Measurements from ENCODE around the gene AMFR.

The AMFR gene

GRCh38 chr16:56362057-56362655 lies 63.2 kb downstream of the AMFR start:
- DNase-seq (ENCODE audit: extremely low read depth, low read depth): no peak
- TF ChIP-seq, protein P1, sequence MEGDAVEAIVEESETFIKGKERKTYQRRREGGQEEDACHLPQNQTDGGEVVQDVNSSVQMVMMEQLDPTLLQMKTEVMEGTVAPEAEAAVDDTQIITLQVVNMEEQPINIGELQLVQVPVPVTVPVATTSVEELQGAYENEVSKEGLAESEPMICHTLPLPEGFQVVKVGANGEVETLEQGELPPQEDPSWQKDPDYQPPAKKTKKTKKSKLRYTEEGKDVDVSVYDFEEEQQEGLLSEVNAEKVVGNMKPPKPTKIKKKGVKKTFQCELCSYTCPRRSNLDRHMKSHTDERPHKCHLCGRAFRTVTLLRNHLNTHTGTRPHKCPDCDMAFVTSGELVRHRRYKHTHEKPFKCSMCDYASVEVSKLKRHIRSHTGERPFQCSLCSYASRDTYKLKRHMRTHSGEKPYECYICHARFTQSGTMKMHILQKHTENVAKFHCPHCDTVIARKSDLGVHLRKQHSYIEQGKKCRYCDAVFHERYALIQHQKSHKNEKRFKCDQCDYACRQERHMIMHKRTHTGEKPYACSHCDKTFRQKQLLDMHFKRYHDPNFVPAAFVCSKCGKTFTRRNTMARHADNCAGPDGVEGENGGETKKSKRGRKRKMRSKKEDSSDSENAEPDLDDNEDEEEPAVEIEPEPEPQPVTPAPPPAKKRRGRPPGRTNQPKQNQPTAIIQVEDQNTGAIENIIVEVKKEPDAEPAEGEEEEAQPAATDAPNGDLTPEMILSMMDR (IDR thresholded peaks at IDR 0.05; ENCODE audit: low read depth, low read length, missing control alignments): no peak
- no peak overlapping the region for H3K4me3 ChIP-seq (replicated peaks; ENCODE audit: low read depth, low read length)

- TF ChIP-seq, protein P1 (IDR thresholded peaks at IDR 0.05; ENCODE audit: low read depth, low read length, missing control alignments): no peak
- DNase-seq (ENCODE audit: extremely low read depth, low read depth): no peak
- H3K4me3 ChIP-seq (replicated peaks; ENCODE audit: low read depth, low read length): no peak overlapping the region
Observed at GRCh38 chr16:56360117-56361008, 65.0 kb downstream of the AMFR start.

- DNase-seq (ENCODE audit: extremely low read depth, low read depth): no peak
- no peak overlapping the region for H3K4me3 ChIP-seq (replicated peaks; ENCODE audit: low read depth, low read length)
- TF ChIP-seq, protein P1 (IDR thresholded peaks at IDR 0.05; ENCODE audit: low read depth, low read length, missing control alignments): no peak
Observed at GRCh38 chr16:56357765-56358322, 67.5 kb downstream of the AMFR start.

DNA sequence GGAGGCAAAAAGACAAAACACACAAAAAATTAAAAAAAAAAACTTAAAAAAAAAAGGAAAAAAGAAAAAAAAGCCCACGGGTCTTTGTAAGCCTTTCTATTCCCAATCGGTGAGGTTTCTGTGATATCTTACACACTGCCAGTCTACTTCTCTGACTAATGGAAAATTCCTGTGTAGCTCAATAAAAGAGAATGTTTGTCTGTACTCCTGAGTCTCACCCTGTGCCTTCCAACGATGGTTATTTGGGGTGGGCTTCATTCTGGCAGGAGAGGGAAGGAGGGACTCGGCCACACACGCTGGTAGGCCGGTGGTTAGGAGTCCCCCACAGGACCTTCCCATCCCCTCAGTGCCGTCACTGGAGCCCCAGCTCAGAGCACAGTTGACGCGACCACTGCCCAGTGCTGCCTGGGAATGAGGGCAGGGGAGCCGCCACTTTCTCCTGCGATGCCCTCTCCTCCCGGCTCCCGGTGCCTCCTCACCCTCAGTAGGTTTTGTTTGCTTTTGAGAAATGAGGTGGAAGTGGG lies 68.0 kb downstream of the AMFR start:
- TF ChIP-seq, protein P1 (IDR thresholded peaks at IDR 0.05; ENCODE audit: low read depth, low read length, missing control alignments): no peak
- DNase-seq (ENCODE audit: extremely low read depth, low read depth): no peak
- peak overlapping the region; percentile 29 for H3K4me3 ChIP-seq (replicated peaks; ENCODE audit: low read depth, low read length)

DNA sequence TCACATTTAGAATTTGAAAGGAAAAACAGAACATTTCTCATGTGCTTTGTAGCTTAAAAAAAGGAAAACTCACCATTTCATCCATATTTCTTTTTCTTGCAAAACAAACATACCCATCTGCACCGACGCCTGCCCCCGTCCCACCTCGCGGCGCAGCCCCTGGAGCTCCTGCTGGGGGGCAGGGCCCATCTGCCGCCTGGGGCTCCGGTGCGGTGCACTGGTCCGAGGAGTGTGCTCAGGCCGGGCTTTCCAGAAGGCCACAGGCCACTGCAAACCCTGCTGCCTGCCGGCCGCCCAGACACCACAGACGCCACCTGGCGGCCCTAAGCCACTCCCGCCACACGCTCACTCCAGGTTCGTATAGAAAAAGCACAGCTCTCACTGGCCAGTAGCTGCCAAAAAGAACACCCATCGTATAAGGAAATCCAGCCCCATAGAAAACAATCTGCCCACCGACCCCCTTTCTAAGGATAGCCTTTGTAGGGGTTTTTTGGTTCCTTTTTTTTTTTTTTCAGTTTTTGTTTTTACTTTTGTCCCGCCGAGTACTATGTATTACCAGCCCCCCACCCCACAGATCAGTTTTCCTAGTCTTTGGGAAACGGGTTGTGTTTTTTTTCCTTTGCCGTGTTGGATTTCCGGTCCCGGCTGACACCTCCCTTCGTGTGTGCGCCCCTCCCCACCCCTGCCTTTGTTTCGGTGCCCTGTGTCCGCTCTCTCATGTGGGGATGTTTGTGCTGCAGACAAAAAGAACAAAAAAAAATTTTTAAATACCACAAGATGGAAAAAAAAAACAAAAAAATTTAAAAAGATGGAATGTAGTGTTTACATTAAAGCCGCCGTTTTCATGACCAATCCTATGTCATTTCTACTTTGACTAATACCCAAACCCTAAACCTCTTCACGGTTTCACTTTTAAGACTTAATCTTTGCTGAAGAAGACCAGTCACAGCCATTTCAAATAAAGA lies 68.8 kb downstream of the AMFR start:
- peak overlapping the region; percentile 29 for H3K4me3 ChIP-seq (replicated peaks; ENCODE audit: low read depth, low read length)
- TF ChIP-seq, protein P1 (IDR thresholded peaks at IDR 0.05; ENCODE audit: low read depth, low read length, missing control alignments): peak; percentile 88
- DNase-seq (ENCODE audit: extremely low read depth, low read depth): peak; percentile 61

GRCh38 chr16:56355786-56356275 lies 69.5 kb downstream of the AMFR start:
- peak overlapping the region; percentile 29 for H3K4me3 ChIP-seq (replicated peaks; ENCODE audit: low read depth, low read length)
- TF ChIP-seq, protein P1 (IDR thresholded peaks at IDR 0.05; ENCODE audit: low read depth, low read length, missing control alignments): no peak
- DNase-seq (ENCODE audit: extremely low read depth, low read depth): no peak

Measured in HFF-Myc (cell line).